ENCODE data around the gene C19orf67. TPM values are rescaled to one million over a fixed set of nuclear protein-coding genes. Genes with fewer than 3 reads are reported as not detected.

Gene C19orf67
- total RNA-seq, 1 donor from 2014 or later = 0.63 TPM

DNA sequence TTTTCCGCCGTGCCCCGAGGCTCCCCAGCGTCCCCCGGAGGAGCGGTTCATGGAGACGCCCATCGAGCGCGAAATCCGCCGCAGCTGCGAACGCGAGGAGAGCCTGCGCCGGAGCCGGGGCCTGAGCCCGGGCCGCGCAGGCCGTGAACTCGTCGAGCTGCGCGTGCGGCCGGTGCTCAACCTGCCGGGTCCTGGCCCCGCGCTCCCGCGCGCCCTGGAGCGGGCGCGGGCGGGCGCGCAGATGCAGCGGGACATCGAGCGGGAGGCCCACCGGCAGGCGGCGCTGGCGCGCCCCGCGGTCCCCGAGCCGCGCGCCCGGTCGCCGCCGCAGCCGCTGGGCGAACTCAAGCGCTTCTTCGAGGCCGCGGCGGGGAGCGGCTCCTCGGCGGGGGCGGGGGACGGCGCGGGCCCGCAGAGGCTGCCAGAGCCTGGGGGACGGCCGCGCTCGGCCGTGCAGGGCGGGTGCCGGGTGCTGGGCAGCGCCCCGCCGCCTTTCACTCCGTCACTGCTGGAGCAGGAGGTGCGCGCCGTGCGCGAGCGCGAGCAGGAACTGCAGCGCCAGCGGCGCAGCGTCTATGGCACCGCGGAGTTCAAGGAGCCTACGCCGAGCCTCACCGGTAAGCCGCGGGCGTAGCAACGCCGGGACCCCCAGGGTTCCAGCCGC, 12.2 kb downstream of the C19orf67 start:
- no peak for DNase-seq (ENCODE audit: low read depth)
- H3K4me3 ChIP-seq (ENCODE audit: low read depth, low read length) = peak overlapping the region; percentile 85
- TF ChIP-seq, protein P1, sequence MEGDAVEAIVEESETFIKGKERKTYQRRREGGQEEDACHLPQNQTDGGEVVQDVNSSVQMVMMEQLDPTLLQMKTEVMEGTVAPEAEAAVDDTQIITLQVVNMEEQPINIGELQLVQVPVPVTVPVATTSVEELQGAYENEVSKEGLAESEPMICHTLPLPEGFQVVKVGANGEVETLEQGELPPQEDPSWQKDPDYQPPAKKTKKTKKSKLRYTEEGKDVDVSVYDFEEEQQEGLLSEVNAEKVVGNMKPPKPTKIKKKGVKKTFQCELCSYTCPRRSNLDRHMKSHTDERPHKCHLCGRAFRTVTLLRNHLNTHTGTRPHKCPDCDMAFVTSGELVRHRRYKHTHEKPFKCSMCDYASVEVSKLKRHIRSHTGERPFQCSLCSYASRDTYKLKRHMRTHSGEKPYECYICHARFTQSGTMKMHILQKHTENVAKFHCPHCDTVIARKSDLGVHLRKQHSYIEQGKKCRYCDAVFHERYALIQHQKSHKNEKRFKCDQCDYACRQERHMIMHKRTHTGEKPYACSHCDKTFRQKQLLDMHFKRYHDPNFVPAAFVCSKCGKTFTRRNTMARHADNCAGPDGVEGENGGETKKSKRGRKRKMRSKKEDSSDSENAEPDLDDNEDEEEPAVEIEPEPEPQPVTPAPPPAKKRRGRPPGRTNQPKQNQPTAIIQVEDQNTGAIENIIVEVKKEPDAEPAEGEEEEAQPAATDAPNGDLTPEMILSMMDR (conservative IDR thresholded peaks at IDR 0.05; ENCODE audit: low read depth, low read length) = no peak

DNA sequence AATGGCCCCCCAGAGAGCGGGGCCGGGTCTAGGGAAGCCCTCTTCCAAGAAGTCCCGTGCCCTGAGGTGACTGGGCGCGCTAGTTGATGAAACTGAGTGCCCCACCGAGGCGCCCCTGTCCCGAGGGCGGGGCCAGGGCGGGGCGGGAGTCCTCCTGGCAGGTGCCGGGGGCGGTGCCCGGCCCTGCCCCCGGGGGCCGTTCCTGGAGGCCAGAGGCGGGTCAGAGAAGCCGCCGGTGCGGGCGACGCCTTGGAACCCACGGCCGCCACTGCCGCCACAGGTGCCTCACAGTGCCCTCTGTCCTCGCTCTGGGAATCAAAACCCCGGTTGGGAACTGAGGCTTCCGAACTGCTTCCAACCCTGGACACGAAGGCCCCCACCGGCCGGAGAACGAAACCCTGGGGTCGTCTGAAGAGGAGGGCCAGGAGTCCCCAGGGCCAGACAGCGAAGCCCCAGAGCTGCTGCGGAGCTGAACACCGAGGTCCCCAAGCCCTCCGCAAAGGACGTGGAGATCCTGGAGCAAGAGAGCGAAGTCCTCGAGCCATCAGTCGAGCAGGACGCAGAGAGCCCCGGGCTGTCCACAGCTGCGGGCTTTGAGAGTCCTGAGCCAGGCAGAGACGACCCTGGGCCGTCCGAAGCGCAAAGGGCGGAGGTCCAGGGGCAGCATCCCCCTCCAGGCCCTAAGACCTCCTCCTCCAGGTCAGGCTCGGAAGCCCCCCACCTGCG, 12.9 kb downstream of the C19orf67 start, which contains the start of gene MISP3:
Gene MISP3 (plus strand): TSS at position 252 of the 726 bp plus-strand sequence. CDS start 524 bp downstream, outside the sequence.
- TF ChIP-seq, protein P1 (conservative IDR thresholded peaks at IDR 0.05; ENCODE audit: low read depth, low read length) = no peak
- DNase-seq (ENCODE audit: low read depth) = no peak
- peak within 1 kb of the TSS; percentile 85 for H3K4me3 ChIP-seq (ENCODE audit: low read depth, low read length)

DNA sequence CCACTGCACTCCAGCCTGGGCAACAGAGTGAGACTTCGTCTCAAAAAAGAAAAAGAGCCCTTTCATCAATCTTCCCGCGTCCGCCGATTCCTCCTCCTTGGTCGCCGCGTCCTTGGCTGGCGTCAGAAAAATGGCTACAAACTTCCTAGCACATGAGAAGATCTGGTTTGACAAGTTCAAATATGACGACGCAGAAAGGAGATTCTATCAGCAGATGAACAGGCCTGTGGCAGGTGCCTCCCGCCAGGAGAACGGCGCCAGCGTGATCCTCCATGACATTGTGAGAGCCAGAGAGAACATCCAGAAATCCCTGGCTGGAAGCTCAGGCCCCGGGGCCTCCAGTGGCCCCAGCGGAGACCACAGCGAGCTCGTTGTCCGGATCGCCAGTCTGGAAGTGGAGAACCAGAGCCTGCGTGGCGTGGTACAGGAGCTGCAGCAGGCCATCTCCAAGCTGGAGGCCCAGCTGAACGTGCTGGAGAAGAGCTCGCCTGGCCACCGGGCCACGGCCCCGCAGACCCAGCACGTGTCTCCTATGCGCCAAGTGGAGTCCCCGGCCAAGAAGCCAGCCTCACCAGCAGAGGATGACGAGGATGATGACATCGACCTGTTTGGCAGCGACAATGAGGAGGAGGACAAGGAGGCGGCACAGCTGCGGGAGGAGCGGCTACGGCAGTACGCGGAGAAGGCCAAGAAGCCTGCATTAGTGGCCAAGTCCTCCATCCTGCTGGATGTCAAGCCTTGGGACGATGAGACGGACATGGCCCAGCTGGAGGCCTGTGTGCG, 15.1 kb downstream of the C19orf67 start:
- TF ChIP-seq, protein P1 (conservative IDR thresholded peaks at IDR 0.05; ENCODE audit: low read depth, low read length) = no peak
- H3K4me3 ChIP-seq (ENCODE audit: low read depth, low read length) = no peak overlapping the region
- DNase-seq (ENCODE audit: low read depth) = no peak

DNA sequence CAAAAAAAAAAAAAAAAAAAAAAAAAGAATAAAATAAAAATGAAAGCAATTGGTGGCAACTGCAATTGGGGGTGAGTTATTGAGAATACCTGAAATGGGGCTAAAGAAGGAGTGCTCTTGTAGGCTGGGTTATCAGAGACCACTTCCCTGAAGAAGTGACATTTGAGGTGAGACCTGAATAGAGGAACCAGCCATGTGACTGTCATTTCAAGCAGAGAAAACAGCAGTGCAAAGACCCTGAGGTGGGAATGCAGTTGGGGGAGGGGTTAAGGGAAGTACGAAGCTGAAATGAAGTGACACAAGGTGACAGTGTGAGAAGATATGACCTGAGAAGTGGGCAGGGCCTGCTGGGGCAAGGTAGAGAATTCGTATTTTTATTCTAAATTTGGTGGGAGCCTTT, 19.4 kb downstream of the C19orf67 start:
- H3K4me3 ChIP-seq (ENCODE audit: low read depth, low read length) = no peak overlapping the region
- no peak for DNase-seq (ENCODE audit: low read depth)
- TF ChIP-seq, protein P1 (conservative IDR thresholded peaks at IDR 0.05; ENCODE audit: low read depth, low read length) = no peak

DNA sequence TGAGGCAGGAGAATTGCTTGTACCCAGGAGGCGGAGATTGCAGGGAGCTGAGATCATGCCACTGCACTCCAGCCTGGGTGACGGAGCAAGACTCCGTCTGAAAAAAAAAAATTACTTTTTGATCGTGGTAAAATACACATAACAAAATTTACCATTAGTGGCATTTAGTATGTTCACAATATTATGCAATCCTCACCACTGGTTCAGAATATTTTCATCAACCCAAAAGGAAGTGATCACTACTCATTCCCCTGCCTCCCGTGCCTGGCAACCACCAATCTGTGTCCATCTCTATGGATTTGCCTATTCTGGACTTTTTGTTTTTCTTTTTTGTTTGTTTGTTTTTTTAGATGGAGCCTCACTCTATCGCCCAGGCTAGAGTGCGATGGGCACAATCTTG, 22.5 kb downstream of the C19orf67 start:
- no peak for DNase-seq (ENCODE audit: low read depth)
- no peak overlapping the region for H3K4me3 ChIP-seq (ENCODE audit: low read depth, low read length)
- TF ChIP-seq, protein P1 (conservative IDR thresholded peaks at IDR 0.05; ENCODE audit: low read depth, low read length) = no peak

DNA sequence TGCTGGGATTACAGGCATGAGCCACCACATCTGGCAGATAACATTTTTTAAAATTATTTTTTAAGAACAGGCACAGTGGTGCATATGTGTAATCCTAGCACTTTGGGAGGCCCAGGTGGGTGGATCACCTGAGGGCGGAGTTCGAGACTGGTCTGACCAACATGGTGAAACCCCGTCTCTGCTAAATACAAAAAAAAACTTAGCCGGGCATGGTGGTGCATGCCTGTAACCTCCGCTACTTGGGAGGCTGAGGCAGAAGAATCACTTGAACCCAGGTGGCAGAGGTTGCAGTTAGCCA, 23.1 kb downstream of the C19orf67 start:
- TF ChIP-seq, protein P1 (conservative IDR thresholded peaks at IDR 0.05; ENCODE audit: low read depth, low read length) = no peak

More for the DNA sequence above, 23.1 kb downstream of the C19orf67 start:
- no peak overlapping the region for H3K4me3 ChIP-seq (ENCODE audit: low read depth, low read length)
- no peak for DNase-seq (ENCODE audit: low read depth)
